GM12864 (cell line): ENCODE data around the gene C10orf90.
"Not testable (repeated sequence)": the region's sequence is repeated elsewhere in the genome, so short reads cannot be mapped to it uniquely, and the experiment has no call there.

Experiments used
- DNase-seq: peaks from one replicate; pipeline ENCODE4 v3.0.0-alpha.2; 2011; ENCODE audit warnings: low read depth
- H3K4me3 ChIP-seq: 2 replicates; pipeline ENCODE4 v1.5.1; 2011; ENCODE audit warnings: mild to moderate bottlenecking, low read depth, low read length, control low read depth
- TF ChIP-seq, protein P1 (sequence below): IDR thresholded peaks from 2 replicates; pipeline ENCODE4 v1.5.1; 2011; ENCODE audit warnings: low read depth, mild to moderate bottlenecking, moderate library complexity, low read length, control low read depth, inconsistent platforms; ENCODE audit errors: missing control alignments

Gene C10orf90

DNA sequence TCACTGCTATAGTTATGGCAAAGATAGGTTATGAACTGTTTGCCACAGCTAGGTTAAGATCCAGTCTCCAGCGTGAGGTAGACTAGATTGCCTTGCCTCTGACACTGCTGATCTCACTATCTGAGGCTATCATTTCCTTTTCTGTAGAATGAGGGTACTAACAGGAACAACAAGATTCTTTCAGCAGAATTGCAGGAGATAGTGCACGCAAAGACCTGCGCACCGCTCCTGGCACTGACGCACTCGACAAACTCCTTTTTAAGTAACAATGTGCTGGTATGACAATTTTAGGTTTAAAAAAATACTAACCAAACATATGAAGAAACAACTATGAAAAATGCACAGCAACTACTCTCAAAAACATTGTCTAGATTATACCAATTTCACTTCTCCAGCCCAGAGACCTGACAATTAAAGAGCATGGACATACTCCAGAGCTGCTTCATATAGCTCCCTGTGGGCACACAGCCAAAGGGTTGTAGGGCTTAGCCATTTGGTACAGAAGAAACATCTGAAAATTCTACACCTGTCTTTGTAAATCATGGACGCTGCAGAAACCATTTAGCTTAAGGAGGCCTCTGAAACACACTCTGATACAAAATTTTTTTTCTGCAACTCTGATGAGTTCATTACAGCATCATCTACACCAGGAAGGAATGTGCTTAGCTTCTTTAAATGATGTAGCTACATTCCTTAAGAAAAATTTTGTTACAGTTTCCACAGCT, 290.0 kb downstream of the C10orf90 start:
- no peak overlapping the region for H3K4me3 ChIP-seq
- no peak for DNase-seq
- TF ChIP-seq, protein P1, sequence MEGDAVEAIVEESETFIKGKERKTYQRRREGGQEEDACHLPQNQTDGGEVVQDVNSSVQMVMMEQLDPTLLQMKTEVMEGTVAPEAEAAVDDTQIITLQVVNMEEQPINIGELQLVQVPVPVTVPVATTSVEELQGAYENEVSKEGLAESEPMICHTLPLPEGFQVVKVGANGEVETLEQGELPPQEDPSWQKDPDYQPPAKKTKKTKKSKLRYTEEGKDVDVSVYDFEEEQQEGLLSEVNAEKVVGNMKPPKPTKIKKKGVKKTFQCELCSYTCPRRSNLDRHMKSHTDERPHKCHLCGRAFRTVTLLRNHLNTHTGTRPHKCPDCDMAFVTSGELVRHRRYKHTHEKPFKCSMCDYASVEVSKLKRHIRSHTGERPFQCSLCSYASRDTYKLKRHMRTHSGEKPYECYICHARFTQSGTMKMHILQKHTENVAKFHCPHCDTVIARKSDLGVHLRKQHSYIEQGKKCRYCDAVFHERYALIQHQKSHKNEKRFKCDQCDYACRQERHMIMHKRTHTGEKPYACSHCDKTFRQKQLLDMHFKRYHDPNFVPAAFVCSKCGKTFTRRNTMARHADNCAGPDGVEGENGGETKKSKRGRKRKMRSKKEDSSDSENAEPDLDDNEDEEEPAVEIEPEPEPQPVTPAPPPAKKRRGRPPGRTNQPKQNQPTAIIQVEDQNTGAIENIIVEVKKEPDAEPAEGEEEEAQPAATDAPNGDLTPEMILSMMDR, result no peak

DNA sequence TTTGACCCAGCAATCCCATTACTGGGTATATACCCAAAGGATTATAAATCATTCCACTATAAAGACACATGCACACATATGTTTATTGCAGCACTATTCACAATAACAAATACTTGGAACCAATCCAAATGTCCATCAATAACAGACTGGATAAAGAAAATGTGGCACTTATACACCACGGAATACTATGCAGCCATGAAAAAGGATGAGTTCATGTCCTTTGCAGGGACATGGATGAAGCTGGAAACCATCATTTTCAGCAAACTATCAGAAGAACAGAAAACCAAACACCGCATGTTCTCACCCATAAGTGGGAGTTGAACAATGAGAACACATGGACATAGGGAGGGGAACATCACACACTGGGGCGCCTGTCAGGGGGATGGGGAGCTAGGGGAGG, 291.3 kb downstream of the C10orf90 start:
- DNase-seq, H3K4me3 ChIP-seq: not testable (repeated sequence)

DNA sequence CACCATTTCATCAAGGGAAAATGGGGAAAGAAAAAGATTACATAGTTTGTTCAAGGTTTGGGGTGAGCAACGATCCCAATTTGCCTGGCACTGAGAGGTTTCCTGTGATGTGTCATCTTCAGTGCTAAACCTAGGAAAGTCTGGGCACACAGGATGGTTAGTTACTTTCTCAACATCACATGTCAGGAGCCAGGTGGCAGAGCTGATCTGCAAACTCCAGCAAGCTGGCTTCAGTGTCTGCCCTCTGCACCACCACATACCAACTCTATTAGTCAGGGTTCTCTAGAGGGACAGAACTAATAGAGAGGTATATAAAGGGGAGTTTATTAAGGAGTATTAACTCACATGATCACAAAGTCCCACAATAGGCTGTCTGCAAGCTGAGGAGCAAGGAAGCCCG, 293.5 kb downstream of the C10orf90 start:
- DNase-seq, result no peak
- TF ChIP-seq, protein P1, result no peak
- H3K4me3 ChIP-seq, result no peak overlapping the region

DNA sequence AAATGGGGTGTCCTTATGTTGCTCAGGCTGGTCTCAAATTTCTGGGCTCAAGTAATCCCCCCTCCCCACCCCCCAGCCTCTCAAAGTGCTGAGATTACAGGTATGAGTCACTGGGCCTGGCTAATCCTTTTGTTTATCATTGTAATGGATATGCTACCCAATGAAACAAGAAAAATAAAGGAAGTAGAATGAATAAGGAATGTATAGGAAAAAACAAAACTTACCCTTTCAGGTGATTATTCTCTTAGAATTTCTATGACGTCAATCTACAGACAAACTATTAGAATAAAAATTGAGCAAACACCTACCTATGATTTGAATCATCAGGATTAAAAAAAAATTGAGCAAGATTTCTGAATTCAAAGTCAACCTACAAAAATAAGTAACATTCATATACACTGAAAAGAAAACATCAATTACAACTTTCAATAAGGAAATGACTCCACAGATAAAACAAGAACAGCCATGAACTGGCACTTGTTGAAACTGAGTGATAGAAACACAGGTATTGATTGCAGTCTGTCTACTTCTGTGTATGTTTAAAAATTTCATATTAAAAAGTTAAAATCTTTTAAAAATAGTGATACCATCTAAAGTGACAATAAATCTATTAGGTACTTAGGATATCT, 294.5 kb downstream of the C10orf90 start:
- DNase-seq, result no peak
- no peak overlapping the region for H3K4me3 ChIP-seq
- TF ChIP-seq, protein P1, result no peak

DNA sequence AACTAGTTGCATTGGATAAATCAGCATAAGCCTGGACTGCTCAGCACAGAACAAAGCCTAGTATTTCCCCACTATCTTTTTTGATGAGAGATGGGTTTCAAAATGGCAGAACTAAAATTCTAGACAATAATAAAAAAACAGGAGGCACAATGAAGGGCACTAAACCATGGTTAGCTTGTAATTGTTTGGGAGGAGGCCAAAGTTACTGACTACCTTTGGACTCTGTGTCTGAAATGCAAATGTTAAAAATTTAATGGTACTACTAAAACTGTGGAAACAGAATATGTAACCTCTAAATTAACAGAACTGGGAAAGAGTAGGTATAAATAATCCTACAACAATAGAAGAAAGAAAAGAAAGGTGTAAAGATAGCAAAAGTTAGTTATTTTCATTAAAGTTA, 295.2 kb downstream of the C10orf90 start:
- TF ChIP-seq, protein P1, result no peak
- no peak for DNase-seq
- H3K4me3 ChIP-seq, result no peak overlapping the region
